Stimulated activated CD8-positive, alpha-beta memory T cell treated with anti-CD3 and anti-CD28 coated beads, Interleukin-2, amount 100 ng/mL, for 1 hour (primary cell): ENCODE measurements around the gene BID.

Source experiments
- DNase-seq, 2 donors: peaks; one replicate each; pipeline ENCODE4 v3.0.0-alpha.2; 2020; ENCODE audit warnings: low read depth in 2 of 2

The BID gene

DNA sequence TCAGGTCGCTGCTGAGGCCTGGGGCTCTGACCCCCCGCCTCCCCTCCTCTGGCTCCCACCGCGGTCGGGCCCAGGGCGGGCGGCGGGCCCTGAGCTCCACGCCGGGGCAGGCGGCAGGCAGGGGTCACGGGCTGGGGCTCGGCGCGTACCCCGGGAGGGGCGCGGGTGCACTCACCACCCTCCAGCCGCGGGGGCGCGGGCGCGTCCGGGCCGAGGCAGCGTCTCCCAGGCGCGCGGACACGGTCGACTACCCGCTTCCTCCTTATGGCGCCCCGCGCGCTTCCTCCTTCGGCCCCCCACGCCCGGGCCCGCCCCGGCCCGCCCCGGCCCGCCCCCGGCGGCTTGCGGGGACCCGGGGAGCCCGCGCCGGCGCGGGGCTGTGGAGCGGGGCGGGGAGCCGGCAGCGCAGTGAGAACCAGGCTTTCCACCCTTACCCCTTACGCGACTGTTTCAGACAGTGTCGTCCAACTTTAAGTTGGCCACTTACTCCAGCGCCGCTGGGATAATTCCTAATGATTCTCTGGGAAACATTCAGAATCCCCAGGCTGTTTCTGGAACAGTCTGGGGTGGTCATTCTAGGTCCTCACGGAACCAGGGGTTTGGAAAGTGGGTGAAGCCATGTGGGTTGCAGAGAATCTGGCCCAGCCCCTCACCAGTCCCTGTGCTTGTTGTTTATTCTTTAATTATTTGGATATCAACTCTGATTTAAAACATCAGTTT, at the start of gene BID:
BID (minus strand) TSS at position 264 of the 720 bp plus-strand sequence. CDS start 24,353 bp downstream, outside the sequence.
- DNase-seq: no peak

DNA sequence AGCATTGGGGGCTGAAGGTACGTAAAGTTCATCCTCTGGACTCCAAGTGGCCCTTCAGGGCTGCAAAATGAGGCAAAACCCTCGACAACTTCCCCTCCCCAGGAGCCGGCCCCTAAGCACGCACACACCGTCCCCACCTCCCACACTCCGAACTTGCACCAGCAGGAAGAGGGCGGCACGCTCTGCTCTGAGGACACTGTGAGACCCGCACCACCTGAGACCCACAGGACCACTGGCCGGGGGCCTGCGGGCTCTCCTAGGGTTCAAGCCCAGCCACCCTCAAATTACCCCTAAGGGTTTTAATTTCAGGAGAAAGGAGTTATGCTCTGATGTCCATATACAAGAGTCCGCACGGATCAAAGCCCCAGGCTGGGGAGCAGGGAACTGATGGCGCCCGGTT, 49.7 kb upstream of the BID start:
- no peak for DNase-seq

DNA sequence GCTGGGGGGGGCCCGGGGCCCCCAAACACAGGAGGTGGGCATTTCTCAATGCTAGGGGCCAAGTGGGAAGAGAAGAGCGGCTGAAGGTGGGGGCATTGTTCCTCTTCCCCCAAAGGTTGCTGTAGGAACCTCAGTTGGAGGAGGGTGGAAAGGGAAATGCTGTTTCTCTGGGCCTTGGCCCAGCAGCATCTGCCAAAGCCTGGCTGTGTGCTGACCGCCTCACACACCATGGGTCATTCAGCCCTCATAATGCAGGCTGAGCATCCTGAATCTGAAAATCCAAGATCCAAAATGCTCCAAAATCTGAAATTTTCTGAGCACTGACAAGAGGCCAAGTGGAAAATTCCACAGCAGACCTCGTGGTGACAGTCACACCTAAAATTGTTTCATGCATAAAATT, 49.0 kb upstream of the BID start:
- DNase-seq: no peak

DNA sequence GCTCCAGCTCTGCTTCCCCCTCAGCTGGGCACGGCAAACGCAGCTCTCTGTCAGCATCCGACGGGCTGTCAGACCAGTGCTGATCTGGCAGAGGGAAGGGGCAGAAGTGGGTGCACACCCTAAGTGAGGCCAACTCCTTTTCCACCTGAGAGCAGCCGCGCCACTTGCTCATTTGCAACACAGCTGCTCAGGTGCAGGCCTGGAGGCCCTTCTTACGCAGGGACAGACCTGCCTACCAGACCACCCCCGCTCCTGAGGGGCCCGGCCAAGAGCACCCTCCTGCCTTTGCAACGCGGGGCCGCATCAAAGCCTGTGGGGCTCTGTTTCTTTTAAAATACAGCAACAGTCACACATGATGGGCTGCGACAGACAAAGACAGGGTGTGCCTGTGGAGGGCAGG, 47.8 kb upstream of the BID start:
- no peak for DNase-seq

DNA sequence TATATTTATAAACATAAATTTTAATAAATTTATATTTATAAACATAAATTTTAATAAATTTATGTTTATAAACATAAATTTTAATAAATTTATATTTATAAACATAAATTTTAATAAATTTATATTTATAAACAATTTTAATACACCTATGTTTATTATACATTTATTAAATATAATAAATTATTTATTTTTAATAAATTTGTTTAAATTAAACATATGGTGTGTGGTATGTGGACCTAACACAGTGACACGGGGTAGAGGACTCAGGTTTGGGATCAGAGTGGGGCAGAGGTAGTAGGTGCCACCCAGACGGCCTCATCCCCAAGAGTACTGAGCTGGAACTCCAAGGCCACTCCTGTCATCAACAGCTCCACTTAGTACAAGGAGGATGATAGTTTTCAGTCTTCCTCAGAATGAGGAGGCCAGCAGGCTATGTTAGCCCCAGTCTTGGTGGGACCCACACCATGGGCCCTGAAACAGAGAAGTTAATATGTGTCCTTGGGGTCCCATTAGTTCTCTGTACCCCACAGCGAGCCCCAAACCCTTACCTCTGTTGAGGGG, 46.7 kb upstream of the BID start:
- no peak for DNase-seq

DNA sequence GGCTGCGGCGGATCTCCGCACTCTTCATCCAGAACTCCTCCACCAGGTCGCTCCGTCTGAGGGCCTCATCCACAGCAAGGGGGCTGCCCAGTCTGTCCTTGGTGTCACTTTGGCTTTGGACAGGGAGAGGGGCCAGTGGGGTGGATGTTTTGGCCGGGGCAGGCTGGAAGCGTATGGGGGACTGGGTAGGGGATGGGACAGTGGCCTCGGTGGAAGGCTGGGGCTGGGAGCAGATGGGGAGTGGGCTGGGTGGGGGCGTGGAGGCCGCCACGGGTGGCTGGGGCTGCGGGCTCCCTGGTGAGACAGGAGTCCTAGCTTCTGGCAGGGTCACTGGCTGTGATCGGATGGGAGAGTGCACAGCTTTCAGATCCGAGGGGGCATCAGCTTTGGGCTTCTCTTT, 44.4 kb upstream of the BID start:
- DNase-seq: no peak

DNA sequence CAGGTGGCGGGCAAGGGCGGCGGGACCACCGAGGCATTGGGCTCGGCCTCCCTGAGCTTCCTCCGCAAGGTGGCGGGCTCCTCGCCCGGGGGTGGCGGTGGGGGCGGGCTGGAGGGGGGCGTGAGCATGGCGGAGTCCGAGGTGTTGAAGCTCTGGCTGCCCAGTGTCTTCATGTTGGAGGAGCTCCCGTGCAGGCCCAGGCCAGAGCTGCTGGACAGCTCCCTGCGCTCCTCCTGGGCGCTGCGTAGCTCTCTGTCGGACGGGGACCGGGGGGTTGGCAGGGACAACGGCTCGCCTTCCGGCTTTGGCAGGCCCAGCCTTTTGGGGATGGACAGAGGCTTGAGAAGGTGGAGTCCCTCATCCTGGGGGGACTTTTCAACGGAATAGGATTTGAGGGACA, 43.9 kb upstream of the BID start:
- DNase-seq: no peak

DNA sequence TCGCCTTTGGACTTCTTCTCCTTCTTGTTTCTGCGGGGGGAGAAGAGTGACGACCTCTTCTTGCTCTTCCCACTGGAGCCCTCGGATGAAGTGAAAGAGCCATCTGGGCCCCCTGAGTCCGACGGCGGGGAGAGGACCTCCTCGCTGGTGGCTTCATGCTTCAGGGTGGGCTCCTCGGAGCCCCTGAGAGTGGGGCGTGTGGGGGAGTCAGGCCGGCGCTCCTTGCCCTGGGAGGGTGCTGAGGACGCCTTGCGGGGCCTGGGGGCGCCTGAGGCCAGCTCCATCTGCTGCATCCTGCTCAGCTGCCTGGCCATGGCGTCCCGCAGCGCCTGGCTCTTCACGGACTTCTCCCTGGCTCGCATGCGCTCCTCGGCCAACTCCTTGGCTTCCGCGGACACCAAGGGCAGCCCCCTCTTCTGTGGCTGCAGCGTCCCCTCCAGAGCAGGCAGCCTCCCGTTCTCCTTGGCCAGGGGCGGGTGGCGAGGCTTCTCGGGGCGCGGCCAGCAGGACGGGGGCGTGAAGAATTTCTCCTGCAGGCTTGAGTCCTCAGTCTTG, 43.3 kb upstream of the BID start:
- DNase-seq: no peak

DNA sequence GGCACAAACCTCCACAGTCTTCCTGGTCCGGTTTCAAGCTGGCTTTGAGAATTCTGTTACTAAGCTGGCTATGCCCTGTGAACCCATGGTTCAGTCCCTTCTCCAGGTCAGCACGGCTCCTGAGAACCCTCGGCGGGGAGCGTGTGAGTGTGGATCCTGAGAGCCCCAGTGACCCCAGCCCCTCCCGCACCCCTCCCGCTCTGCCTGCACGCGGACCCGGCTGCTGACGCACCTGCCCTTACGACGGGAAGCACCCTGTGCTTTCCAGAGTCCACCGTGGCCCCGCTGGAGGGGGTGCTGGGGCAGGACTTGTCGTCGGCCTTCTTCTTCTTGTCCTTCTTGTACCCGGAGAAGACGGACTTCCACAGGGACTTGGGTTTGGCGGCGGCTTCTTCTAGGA, 42.8 kb upstream of the BID start:
- DNase-seq: no peak

DNA sequence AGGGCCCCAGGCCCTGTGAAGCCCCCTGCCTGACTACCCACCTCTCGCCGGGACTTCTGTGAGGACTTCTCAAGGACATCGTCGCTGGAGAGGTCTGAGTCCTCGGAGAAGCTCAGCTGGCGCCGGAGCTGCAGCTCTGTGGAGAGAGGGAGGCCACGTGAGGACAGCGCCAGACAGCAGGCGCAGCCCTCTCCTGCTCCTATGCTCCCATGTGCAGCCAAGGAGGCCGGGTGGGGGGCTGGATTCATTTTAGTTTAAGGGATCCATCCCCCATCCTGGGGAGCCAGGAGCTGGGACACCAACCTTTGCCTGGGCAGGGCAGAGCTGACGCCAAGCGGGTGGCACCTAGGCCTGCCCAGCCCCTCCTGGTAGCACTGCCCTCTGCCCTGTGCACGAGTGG, 42.4 kb upstream of the BID start:
- DNase-seq: no peak

DNA sequence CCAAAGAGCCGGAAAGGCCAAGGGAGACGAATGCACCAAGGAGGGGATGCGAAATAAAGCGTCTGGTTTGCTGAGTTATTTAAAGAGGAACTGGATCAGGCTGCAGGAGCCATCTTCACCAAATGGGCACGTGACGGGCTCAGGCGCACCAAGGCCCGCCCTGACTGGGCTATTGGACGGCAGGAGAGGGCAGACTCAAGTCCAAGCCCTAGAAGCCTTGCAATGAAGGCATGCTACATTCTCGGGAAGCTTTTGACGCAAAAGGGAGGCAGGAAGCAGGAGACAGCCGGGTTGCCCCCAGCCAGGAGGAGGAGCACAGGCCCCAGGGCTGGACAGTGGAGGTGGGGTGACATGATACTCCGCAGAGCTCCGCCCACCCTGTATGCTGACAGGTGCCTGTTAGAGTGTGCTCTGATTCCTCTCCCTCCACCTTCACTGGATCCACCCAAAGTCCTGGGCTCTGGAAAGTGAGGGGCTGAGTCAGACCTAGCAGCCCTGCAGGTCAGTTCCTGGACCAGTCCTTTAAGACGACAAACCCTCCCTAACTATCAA, 41.5 kb upstream of the BID start:
- no peak for DNase-seq

DNA sequence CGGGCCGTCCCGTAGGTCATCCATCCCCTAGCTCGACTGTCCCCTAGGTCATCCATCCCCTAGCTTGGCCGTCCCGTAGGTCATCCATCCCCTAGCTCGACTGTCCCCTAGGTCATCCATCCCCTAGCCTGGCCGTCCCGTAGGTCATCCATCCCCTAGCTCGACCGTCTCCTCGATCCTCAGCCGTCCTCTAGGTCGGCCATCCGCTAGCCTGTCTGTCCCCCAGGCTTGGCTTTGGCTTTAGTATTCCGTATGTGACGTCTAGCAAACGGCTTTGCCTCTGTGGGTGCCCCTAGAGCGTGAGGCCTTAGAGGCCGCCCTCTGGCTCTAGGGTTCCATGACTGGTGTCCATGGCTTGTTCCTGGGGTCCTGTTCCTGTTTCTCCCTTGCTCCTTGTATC, 40.6 kb upstream of the BID start:
- no peak for DNase-seq

DNA sequence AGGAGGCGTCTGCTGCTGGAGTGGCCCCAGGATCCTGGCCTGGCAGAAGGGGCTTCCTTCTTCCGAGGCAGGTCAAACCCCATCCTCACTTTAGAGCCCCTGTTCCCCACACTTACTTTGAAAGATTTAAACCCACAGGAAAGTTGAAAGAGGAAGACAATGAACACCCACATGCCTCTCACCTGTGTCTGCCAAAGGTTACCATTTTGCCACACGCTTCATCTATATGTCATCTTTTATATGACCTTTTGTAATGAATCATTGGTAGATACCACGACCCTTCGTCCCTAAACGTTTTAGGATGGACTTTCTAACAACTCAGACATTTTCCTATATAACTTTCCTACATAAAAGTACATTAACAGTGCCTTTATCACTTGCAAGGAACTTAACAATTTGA, 39.8 kb upstream of the BID start:
- no peak for DNase-seq

DNA sequence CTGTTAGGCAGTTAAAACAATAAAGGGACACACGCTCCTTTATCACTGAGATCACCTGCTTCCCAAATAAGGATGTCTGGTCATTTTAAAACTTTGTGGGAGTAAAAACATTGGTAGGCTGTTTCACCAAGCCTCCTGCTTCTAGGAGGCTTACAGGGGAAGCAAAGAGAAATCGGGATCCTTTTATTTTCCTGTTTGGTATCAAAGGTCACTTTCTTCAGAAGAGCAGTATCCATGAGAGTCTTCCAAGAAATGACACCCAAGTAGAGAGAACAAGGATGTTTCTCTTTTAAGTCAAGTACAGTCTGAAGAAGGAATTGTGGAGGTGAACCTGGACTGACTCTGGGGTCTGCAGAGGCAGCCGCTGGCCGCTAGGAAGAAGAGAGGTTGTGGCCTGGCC, 36.9 kb upstream of the BID start:
- no peak for DNase-seq

DNA sequence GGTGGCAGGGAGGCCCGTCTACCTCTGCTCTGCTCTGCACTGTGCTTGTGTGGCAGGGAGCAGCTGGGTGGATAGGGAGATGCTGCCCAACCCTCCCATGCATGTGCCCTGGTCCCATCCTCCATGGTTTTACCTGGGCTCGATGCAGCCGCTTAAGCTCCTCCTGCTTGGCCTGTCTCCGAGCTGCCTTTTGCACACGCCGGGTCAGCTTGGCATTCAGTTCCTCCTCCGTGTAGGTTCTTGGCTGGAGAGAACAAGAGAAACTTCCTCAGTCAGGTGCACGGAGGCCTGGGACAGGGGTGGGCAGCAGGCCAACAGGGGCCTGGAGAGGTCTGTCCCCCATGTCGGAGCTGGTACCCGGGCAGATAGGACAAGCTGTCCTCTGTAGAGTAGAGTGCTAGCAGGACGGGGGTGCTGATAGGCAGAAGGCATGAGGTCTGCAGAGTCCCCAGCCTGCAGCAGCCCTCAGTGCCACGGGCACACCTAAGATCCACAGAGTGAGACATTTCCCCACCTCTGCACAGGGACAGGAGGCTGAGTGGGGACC, 36.4 kb upstream of the BID start:
- DNase-seq: no peak

DNA sequence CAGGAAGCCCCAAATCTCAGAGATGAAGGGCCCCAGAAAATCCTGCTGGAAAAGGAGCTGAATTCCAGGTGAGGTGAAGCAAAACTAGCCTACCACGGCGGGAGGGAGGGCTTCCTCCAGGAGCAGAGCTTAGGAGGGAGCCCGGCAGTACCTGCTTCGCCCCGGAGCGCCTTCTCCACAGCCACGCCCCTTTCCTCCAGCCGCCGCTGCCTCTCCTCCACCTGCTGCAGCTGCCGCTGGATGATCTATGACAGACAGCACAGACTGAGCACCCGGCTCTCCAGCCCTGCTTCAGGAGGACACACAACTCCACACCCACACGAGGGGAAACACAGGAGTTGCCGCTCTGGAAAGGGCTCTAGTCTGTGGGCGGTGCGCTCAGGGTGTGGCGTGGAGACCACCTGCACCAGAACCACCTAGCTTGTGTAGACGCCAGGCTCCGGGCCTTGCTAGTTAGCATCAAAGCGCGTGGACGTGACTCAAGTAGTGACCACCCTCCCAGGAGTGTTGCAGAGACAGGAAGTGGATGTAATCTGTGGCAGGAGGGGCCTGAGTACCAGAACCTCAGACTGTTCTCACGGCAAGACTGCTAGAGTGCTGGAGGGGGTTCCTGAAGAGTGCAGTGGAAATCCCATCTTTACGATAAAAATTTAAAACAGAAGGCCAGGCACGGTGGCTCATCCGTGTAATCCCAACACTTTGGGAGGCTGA, 34.6 kb upstream of the BID start:
- no peak for DNase-seq

DNA sequence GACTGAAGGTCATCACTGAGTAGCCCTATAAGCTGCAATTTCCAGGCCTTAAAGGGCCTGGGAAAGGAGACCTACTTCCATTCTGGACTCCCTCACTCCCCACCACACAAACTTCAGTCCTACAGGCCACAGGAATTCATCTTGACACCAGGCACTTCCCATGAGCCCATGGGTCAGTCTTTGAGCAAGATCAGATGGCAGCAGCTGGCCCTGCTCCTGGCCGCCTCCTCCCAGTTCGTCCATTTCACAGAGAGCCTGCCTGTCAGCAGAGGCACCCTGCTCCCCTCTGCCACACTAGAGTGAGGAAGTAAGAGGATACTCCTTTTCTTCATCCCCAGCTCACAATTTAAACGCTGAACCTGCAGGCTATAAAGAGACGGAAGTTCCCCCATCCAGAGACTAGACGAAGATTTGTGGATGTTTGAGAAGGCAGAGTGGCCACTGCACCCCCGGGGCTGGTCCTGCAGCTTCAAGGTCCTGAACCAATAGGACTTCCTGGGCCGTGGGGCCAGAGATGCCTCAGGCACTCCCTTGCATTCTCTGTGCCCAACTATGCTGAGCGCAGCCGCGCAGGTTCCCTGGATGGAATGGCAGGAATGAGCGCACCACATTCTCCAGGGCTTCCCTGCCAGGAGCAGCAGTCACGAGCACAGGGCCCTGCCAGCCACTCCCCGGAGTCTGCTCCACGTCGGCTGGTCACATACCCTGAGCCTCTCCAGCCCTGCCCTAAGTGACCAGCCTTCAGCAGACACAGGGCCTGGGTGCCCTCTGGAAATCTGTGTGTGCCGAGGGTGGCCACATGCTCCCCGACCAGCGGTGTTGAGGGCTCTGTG, 33.5 kb upstream of the BID start:
- no peak for DNase-seq

DNA sequence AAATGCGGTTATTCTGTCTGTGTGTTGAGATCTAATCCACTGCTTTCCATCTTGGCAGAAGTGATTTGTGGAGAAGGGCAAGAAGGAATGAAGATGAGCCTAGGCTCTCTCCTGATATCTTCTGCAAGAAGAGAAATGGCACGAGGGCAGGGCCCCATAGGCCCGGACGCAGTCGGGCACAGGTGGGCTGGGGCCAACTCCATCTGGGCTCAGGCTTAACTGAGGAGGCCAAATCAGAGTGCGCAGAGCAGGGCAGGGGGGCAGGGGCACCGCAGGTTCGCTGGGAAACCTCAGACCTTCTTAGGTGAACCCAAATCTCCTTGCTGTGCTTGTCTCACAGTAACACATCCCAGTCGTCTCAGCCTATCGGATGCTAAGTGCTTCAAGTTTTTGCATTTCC, 32.8 kb upstream of the BID start:
- no peak for DNase-seq

DNA sequence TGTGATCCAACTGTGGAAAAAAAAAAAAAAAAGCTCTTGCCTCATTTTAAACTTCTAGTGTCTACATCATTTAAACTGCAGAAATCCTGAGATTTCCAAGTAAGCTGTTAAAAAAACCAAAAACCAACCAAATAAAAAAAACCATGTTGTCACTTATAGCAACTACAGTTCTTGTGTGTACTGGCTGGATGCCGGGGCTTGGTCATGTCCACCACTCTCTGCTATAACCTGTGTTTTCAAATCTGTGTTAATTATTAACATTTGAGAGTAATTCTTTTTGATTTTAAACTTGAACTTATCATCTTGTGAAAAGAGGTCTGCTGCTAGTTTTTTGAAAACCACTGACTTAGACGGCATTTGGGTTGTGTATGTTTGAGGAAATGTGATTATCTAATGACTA, 32.2 kb upstream of the BID start:
- no peak for DNase-seq

DNA sequence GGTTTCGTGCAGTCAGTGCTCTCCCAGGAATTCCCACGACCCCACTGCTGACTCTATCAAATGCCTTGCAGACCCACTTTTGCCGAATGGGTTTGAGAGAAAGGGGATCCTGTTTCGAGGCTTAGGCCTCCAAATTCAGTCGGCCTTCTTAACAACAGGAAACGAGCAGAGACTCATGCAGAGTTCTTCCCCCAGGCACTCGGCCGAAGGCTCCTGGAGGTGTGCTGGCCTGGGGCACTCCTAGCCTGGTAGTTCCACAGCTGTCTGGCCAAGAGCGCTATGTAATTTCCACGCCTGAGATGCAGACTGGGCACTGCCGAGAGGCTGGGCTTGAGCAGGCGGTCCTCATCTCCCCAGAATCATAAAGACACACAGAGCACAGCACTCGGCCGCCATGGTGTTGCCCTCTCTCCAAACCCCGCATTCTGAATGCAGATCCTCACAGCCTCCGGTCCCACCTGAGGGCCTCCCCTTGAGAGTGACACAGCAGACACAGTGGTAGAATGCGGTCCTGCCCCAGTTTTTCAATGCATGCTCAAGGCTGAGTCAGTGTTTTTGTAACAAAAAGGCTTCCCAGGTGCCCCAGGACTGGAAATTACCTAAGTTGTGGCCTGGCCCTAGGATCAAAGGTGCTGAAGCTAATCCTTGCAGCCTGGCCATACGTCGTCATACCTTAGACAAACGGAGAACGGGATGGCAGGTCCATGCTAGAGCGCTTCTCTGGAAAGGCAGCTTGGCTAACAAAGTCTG, 30.2 kb upstream of the BID start:
- DNase-seq: no peak
